HL-60/S4 treated with phorbol 12-myristate 13-acetate at 8.2 ng/mL for 4 days and 3 days (cell line): Measurements from ENCODE around the gene LMX1A.

Experiments
- in situ Hi-C: fragments of 300-500 bp; cut with MboI; formaldehyde crosslinking; loops from 2 replicates; pipeline ENCODE4 v1.15.0; 2022; ENCODE audit warnings: low sequenced_read_pairs

LMX1A gene

GRCh38 chr1:165281207-165281901, 75.2 kb downstream of the LMX1A start:
- in situ Hi-C loops, result no loop called here

GRCh38 chr1:165279882-165280281, 76.6 kb downstream of the LMX1A start:
- in situ Hi-C loops, result no loop called here

GRCh38 chr1:165276314-165276713, 80.2 kb downstream of the LMX1A start:
- in situ Hi-C loops, result no loop called here

- in situ Hi-C loops, result no loop called here
Measured at GRCh38 chr1:165265196-165265838, 91.2 kb downstream of the LMX1A start.

GRCh38 chr1:165259706-165260428, 96.6 kb downstream of the LMX1A start:
- in situ Hi-C loops, result no loop called here

- in situ Hi-C loops, result no loop called here
Measured at GRCh38 chr1:165259236-165259635, 97.3 kb downstream of the LMX1A start.

GRCh38 chr1:165257969-165258459, 98.5 kb downstream of the LMX1A start:
- in situ Hi-C loops, result no loop called here

GRCh38 chr1:165254896-165255625, 101.5 kb downstream of the LMX1A start:
- in situ Hi-C loops, result no loop called here

GRCh38 chr1:165254376-165254775, 102.1 kb downstream of the LMX1A start:
- in situ Hi-C loops, result no loop called here

GRCh38 chr1:165253818-165254254, 102.7 kb downstream of the LMX1A start:
- in situ Hi-C loops, result no loop called here

GRCh38 chr1:165248969-165249571, 107.4 kb downstream of the LMX1A start:
- in situ Hi-C loops, result no loop called here

- in situ Hi-C loops, result no loop called here
Measured at GRCh38 chr1:165241952-165242351, 114.6 kb downstream of the LMX1A start.

GRCh38 chr1:165241321-165241720, 115.2 kb downstream of the LMX1A start:
- in situ Hi-C loops, result no loop called here

GRCh38 chr1:165240492-165240891, 116.0 kb downstream of the LMX1A start:
- in situ Hi-C loops, result no loop called here

- in situ Hi-C loops, result no loop called here
Measured at GRCh38 chr1:165239873-165240272, 116.6 kb downstream of the LMX1A start.

- in situ Hi-C loops, result no loop called here
Measured at GRCh38 chr1:165235777-165236291, 120.7 kb downstream of the LMX1A start.

- in situ Hi-C loops, result no loop called here
Measured at GRCh38 chr1:165235155-165235776, 121.2 kb downstream of the LMX1A start.

GRCh38 chr1:165234149-165234548, 122.4 kb downstream of the LMX1A start:
- in situ Hi-C loops, result no loop called here

- in situ Hi-C loops, result no loop called here
Measured at GRCh38 chr1:165228676-165229075, 127.8 kb downstream of the LMX1A start.

- in situ Hi-C loops, result no loop called here
Measured at GRCh38 chr1:165228111-165228655, 128.3 kb downstream of the LMX1A start.
